SK-N-MC (cell line): ENCODE measurements around the gene PHOSPHO1.

Experiments
- EZH2 ChIP-seq: fragments of 200-600 bp; sonication (generic); IDR thresholded peaks from one replicate; pipeline ENCODE4 v1.6.1; 2017; ENCODE audit warnings: antibody characterized with exemption
- POLR2AphosphoS5 ChIP-seq: IDR thresholded peaks from 2 replicates; pipeline ENCODE4 v1.6.1; 2012; ENCODE audit warnings: mild to moderate bottlenecking, low read depth, low read length, borderline replicate concordance

DNA sequence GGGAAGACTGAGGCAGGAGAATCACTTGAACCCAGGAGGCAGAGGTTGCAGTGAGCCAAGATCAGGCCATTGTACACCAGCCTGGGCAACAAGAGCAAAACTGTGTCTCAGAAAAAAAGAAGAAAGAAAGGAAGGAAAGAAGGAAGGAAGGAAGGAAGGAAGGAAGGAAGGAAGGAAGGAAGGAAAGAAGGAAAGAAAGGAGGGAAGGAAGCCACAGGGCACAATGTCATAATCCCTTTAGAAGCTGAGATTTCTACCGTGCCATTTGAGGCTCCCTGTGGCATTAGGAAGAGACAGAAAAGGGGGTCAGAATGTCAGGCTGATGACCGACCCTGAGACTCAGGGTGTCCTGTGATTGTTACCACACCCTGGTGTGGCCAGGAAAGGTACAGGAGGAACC lies 26.8 kb downstream of the PHOSPHO1 start:
- TF ChIP-seq EZH2, result no peak
- no peak for TF ChIP-seq POLR2AphosphoS5
